ENCODE data around the gene CPN2.

GRCh38 chr3:194323785-194324735 is 27.1 kb downstream of the CPN2 start:
- no peak for TF ChIP-seq CTCF (IDR thresholded peaks at IDR 0.05; ENCODE audit: low read depth, low read length)
- no peak for TF ChIP-seq EZH2phosphoT487 (IDR thresholded peaks at IDR 0.05; ENCODE audit: low read depth)
